HEK293 (cell line): ENCODE data around the gene PIGQ.

Experiments used
- BCL11A ChIP-seq: fragments of 450-650 bp; formaldehyde crosslinking; IDR thresholded peaks from 2 replicates; pipeline ENCODE4 v1.5.1; 2016; ENCODE audit warnings: low read depth, missing biosample characterization, missing genetic modification characterization
- EGR2 ChIP-seq: fragments of 450-650 bp; formaldehyde crosslinking; IDR thresholded peaks from 2 replicates; pipeline ENCODE4 v1.5.1; 2016; ENCODE audit warnings: low read depth, missing biosample characterization, missing genetic modification characterization
- KLF16 ChIP-seq: fragments of 450-650 bp; formaldehyde crosslinking; IDR thresholded peaks from 2 replicates; pipeline ENCODE4 v1.5.1; 2017; ENCODE audit warnings: missing biosample characterization, missing genetic modification characterization
- SCRT1 ChIP-seq: fragments of 450-650 bp; formaldehyde crosslinking; IDR thresholded peaks from 2 replicates; pipeline ENCODE4 v1.5.1; 2016; ENCODE audit warnings: missing biosample characterization, missing genetic modification characterization, borderline replicate concordance
- SP2 ChIP-seq: fragments of 450-650 bp; formaldehyde crosslinking; IDR thresholded peaks from 2 replicates; pipeline ENCODE4 v1.5.1; 2016; ENCODE audit warnings: missing biosample characterization, missing genetic modification characterization
- SP3 ChIP-seq: fragments of 450-650 bp; formaldehyde crosslinking; IDR thresholded peaks from 2 replicates; pipeline ENCODE4 v1.5.1; 2016; ENCODE audit warnings: missing biosample characterization, missing genetic modification characterization
- ZBTB20 ChIP-seq: fragments of 450-650 bp; formaldehyde crosslinking; IDR thresholded peaks from 2 replicates; pipeline ENCODE4 v1.5.1; 2016; ENCODE audit warnings: missing biosample characterization, missing genetic modification characterization
- ZBTB8A ChIP-seq: fragments of 450-650 bp; formaldehyde crosslinking; IDR thresholded peaks from 2 replicates; pipeline ENCODE4 v1.5.1; 2016; ENCODE audit warnings: missing biosample characterization, missing genetic modification characterization
- ZFHX2 ChIP-seq: fragments of 450-650 bp; formaldehyde crosslinking; conservative IDR thresholded peaks from 2 replicates; pipeline ENCODE4 v1.5.1; 2016; ENCODE audit warnings: missing biosample characterization, missing genetic modification characterization
- ZNF223 ChIP-seq: fragments of 450-650 bp; formaldehyde crosslinking; IDR thresholded peaks from 2 replicates; pipeline ENCODE4 v1.5.1; 2016; ENCODE audit warnings: missing biosample characterization, missing genetic modification characterization
- ZNF404 ChIP-seq: fragments of 450-650 bp; formaldehyde crosslinking; IDR thresholded peaks from 2 replicates; pipeline ENCODE4 v1.5.1; 2017; ENCODE audit warnings: missing biosample characterization, missing genetic modification characterization
- ZNF518A ChIP-seq: fragments of 450-650 bp; formaldehyde crosslinking; conservative IDR thresholded peaks from 2 replicates; pipeline ENCODE4 v1.5.1; 2016; ENCODE audit warnings: low read depth, missing biosample characterization, missing genetic modification characterization
- ZNF521 ChIP-seq: fragments of 450-650 bp; formaldehyde crosslinking; IDR thresholded peaks from 2 replicates; pipeline ENCODE4 v1.5.1; 2017; ENCODE audit warnings: missing biosample characterization, mild to moderate bottlenecking, missing genetic modification characterization
- ZNF530 ChIP-seq: fragments of 450-650 bp; formaldehyde crosslinking; IDR thresholded peaks from 2 replicates; pipeline ENCODE4 v1.5.1; 2016; ENCODE audit warnings: low read depth, missing biosample characterization, missing genetic modification characterization
- ZNF596 ChIP-seq: fragments of 450-650 bp; IDR thresholded peaks from 2 replicates; pipeline ENCODE4 v1.5.0; 2018; ENCODE audit warnings: missing biosample characterization, mild to moderate bottlenecking, missing genetic modification characterization, moderate library complexity
- ZNF624 ChIP-seq: fragments of 450-650 bp; formaldehyde crosslinking; IDR thresholded peaks from 2 replicates; pipeline ENCODE4 v1.5.1; 2017; ENCODE audit warnings: missing biosample characterization, missing genetic modification characterization
- TF ChIP-seq, protein P1 (sequence below): fragments of 450-650 bp; formaldehyde crosslinking; IDR thresholded peaks from 2 replicates; pipeline ENCODE4 v1.5.1; 2016; ENCODE audit warnings: missing biosample characterization, missing genetic modification characterization
- TF ChIP-seq, protein P2 (sequence below): fragments of 450-650 bp; formaldehyde crosslinking; IDR thresholded peaks from 2 replicates; pipeline ENCODE4 v1.5.1; 2017; ENCODE audit warnings: missing biosample characterization, missing genetic modification characterization
- TF ChIP-seq, protein P3 (sequence below): fragments of 450-650 bp; IDR thresholded peaks from 2 replicates; pipeline ENCODE4 v1.5.1; 2018; ENCODE audit warnings: missing biosample characterization, missing genetic modification characterization

PIGQ gene

GRCh38 chr16:569445-570254 lies at the start of gene PIGQ (continued):
- TF ChIP-seq ZNF596 (tag by site-specific recombination) (0 out of 2 replicates have a peak, but pooled peaks have one; percentile 10), ZBTB20 (tag by site-specific recombination) (peak; percentile 54; the same call in 1 of the 2 replicates), ZNF624 (tag by site-specific recombination) (no peak), EGR2 (tag by site-specific recombination) (0 out of 2 replicates have a peak, but pooled peaks have one; percentile 20), KLF16 (tag by site-specific recombination) (0 out of 2 replicates have a peak, but pooled peaks have one; percentile 20), ZNF521 (tag by site-specific recombination) (no peak), ZFHX2 (tag by site-specific recombination) (peak; percentile 47; the same call in 1 of the 2 replicates), ZBTB8A (tag by site-specific recombination) (peak; percentile 19; the same call in 1 of the 2 replicates), SCRT1 (tag by site-specific recombination) (no peak), ZNF518A (tag by site-specific recombination) (no peak), SP2 (tag by site-specific recombination) (peak; percentile 59), ZNF530 (tag by site-specific recombination) (no peak), ZNF404 (tag by site-specific recombination) (no peak), SP3 (peak; percentile 16; the same call in 1 of the 2 replicates), BCL11A (no peak), ZNF223 (tag by site-specific recombination) (no peak)
- TF ChIP-seq, protein P1, sequence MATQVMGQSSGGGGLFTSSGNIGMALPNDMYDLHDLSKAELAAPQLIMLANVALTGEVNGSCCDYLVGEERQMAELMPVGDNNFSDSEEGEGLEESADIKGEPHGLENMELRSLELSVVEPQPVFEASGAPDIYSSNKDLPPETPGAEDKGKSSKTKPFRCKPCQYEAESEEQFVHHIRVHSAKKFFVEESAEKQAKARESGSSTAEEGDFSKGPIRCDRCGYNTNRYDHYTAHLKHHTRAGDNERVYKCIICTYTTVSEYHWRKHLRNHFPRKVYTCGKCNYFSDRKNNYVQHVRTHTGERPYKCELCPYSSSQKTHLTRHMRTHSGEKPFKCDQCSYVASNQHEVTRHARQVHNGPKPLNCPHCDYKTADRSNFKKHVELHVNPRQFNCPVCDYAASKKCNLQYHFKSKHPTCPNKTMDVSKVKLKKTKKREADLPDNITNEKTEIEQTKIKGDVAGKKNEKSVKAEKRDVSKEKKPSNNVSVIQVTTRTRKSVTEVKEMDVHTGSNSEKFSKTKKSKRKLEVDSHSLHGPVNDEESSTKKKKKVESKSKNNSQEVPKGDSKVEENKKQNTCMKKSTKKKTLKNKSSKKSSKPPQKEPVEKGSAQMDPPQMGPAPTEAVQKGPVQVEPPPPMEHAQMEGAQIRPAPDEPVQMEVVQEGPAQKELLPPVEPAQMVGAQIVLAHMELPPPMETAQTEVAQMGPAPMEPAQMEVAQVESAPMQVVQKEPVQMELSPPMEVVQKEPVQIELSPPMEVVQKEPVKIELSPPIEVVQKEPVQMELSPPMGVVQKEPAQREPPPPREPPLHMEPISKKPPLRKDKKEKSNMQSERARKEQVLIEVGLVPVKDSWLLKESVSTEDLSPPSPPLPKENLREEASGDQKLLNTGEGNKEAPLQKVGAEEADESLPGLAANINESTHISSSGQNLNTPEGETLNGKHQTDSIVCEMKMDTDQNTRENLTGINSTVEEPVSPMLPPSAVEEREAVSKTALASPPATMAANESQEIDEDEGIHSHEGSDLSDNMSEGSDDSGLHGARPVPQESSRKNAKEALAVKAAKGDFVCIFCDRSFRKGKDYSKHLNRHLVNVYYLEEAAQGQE (tag by site-specific recombination): no peak
- TF ChIP-seq, protein P2, sequence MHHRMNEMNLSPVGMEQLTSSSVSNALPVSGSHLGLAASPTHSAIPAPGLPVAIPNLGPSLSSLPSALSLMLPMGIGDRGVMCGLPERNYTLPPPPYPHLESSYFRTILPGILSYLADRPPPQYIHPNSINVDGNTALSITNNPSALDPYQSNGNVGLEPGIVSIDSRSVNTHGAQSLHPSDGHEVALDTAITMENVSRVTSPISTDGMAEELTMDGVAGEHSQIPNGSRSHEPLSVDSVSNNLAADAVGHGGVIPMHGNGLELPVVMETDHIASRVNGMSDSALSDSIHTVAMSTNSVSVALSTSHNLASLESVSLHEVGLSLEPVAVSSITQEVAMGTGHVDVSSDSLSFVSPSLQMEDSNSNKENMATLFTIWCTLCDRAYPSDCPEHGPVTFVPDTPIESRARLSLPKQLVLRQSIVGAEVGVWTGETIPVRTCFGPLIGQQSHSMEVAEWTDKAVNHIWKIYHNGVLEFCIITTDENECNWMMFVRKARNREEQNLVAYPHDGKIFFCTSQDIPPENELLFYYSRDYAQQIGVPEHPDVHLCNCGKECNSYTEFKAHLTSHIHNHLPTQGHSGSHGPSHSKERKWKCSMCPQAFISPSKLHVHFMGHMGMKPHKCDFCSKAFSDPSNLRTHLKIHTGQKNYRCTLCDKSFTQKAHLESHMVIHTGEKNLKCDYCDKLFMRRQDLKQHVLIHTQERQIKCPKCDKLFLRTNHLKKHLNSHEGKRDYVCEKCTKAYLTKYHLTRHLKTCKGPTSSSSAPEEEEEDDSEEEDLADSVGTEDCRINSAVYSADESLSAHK (tag by site-specific recombination): no peak
- TF ChIP-seq, protein P3, sequence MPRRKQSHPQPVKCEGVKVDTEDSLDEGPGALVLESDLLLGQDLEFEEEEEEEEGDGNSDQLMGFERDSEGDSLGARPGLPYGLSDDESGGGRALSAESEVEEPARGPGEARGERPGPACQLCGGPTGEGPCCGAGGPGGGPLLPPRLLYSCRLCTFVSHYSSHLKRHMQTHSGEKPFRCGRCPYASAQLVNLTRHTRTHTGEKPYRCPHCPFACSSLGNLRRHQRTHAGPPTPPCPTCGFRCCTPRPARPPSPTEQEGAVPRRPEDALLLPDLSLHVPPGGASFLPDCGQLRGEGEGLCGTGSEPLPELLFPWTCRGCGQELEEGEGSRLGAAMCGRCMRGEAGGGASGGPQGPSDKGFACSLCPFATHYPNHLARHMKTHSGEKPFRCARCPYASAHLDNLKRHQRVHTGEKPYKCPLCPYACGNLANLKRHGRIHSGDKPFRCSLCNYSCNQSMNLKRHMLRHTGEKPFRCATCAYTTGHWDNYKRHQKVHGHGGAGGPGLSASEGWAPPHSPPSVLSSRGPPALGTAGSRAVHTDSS: no peak
- TF ChIP-seq, all 188 proteins: peak for 14
